SK-N-SH (cell line): ENCODE data around the gene ZNRF4.

ENCODE experiments used
- CHD2 ChIP-seq: fragments of 150-350 bp; IDR thresholded peaks from 2 replicates; pipeline ENCODE4 v1.6.1; 2018; ENCODE audit warnings: low read length; ENCODE audit not compliant: partially characterized antibody
- CTCF ChIP-seq: fragments of 200-600 bp; sonication (generic); IDR thresholded peaks from 2 replicates; pipeline ENCODE4 v1.6.1; 2017; ENCODE audit warnings: antibody characterized with exemption, mild to moderate bottlenecking, moderate library complexity
- EP300 ChIP-seq, 2 experiments: IDR thresholded peaks; 2 replicates each; pipeline versions ENCODE4 v1.4.0 to v1.6.1; 2012; ENCODE audit warnings: borderline replicate concordance in 1 of 2, low read depth in 1 of 2, low read length in 1 of 2
- MAX ChIP-seq: IDR thresholded peaks from 2 replicates; pipeline ENCODE4 v1.4.0; 2012; ENCODE audit warnings: low read depth
- MXI1 ChIP-seq: IDR thresholded peaks from 2 replicates; pipeline ENCODE4 v1.6.1; 2012; ENCODE audit warnings: mild to moderate bottlenecking, low read depth, low read length, improper control_type of control experiment
- RXRA ChIP-seq: IDR thresholded peaks from 2 replicates; pipeline ENCODE4 v1.4.0; 2012; ENCODE audit warnings: low read depth, mild to moderate bottlenecking, borderline replicate concordance

GRCh38 chr19:5455367-5456129, at the start of gene ZNRF4:
- TF ChIP-seq CTCF: no peak
- TF ChIP-seq EP300 (IDR thresholded peaks at IDR 0.05; ENCODE audit: borderline replicate concordance in 1 of 2, low read depth in 1 of 2, low read length in 1 of 2): no peak
- TF ChIP-seq RXRA: no peak
- TF ChIP-seq MXI1: no peak
- TF ChIP-seq MAX: no peak
- no peak for TF ChIP-seq CHD2
